GM10266 (cell line): ENCODE data around the gene HSBP1L1.
"Not testable (repeated sequence)": the region's sequence is repeated elsewhere in the genome, so short reads cannot be mapped to it uniquely, and the experiment has no call there.

ENCODE experiments used
- DNase-seq: peaks from one replicate; pipeline ENCODE4 v3.0.0; 2012; ENCODE audit errors: extremely low spot score
- TF ChIP-seq, protein P1 (sequence below): IDR thresholded peaks from 2 replicates; pipeline ENCODE4 v1.5.1; 2012; ENCODE audit warnings: mild to moderate bottlenecking, low read depth; ENCODE audit not compliant: control insufficient read depth, insufficient read depth; ENCODE audit errors: missing control alignments

HSBP1L1 gene

DNA sequence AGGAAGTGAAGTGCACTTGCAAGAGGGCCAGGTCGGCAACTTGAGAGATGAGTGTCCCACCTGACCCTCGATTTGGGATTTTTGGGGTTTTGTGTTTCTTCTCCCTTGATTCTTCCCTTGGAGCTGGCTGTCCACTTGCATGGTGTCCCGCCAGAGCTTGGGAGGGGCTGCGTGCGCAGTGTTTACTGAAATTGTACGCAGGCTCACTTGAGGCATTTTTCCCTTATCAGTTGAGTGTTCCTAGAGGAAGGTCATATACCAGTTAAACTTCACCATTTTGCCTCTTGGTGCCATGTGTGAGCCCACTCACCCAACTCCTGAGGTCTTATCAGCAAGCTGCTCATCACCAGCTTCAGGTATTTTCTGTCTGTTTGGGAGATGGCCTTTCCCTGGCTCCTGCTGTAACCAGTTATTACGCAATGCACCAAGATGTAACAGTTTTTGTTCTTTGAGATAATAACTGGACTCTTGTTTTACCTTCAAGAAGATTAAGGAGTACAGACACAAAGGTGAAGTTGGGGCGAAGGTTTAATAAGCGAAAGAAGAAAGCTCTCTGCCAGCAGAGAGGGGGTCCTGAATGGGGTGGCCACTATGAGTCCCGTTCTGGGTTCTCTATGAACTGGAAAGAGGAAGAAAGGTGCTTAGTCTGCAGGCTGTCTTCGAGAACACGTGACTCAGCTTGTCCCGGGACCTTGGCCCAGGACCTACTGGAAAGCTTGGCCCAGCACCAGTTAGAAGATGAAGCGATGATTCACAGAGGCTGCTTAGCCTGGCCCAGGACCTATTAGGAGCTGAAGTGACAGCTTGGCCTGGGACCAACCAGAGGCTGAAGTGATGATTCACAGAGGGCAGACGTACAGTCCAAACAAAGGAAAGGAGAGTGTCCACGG is 45.5 kb downstream of the HSBP1L1 start:
- TF ChIP-seq, protein P1, sequence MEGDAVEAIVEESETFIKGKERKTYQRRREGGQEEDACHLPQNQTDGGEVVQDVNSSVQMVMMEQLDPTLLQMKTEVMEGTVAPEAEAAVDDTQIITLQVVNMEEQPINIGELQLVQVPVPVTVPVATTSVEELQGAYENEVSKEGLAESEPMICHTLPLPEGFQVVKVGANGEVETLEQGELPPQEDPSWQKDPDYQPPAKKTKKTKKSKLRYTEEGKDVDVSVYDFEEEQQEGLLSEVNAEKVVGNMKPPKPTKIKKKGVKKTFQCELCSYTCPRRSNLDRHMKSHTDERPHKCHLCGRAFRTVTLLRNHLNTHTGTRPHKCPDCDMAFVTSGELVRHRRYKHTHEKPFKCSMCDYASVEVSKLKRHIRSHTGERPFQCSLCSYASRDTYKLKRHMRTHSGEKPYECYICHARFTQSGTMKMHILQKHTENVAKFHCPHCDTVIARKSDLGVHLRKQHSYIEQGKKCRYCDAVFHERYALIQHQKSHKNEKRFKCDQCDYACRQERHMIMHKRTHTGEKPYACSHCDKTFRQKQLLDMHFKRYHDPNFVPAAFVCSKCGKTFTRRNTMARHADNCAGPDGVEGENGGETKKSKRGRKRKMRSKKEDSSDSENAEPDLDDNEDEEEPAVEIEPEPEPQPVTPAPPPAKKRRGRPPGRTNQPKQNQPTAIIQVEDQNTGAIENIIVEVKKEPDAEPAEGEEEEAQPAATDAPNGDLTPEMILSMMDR, result no peak
- DNase-seq, result no peak

DNA sequence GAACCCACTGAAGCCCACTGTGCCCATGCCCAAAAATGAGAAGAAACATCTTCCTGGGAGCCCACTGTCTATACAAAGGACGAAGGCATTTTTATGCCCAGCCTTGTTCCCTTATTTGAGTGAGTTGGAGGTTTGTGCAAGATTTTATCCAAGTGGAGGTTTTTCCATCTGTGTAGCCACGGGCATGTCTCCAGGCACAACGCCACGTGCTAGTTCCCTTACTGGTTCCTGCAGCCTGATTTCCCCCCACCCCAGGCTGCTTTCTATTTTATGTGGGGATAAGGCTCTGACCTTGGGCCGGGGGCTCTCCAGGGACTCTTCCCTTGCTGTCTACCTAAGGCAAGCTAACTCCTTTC is 46.1 kb downstream of the HSBP1L1 start:
- TF ChIP-seq, protein P1, result no peak
- no peak for DNase-seq

DNA sequence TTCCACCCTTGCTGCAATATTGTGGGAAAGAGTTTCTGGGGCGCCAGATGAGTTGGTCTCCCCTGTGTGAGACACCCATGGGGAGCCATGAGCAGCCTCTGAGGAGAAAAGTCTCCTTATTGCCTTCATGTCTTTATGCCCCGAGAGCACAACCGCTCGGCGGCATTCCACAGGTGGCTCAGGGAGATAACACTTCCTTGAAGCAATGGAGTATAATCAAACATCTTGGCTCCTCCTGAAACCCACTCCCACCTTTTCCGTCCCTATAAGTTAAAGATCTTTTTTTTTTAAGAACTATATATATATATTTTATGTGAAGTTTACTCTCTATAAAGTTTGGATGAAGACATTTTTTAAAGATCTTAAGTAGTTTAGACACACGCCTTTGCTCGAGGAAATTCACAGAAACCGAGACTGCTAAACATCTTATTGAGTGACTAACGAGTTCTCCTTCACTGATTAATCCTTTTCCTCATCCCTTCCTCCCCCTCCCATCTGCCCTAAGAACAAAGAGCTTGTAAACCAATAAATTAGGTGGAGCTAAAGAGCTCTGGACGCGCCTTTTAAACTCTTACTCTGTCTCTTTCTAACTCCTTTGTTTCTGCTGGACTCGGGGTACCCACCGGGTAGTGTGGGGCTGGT is 47.2 kb downstream of the HSBP1L1 start:
- DNase-seq, result not testable (repeated sequence)

DNA sequence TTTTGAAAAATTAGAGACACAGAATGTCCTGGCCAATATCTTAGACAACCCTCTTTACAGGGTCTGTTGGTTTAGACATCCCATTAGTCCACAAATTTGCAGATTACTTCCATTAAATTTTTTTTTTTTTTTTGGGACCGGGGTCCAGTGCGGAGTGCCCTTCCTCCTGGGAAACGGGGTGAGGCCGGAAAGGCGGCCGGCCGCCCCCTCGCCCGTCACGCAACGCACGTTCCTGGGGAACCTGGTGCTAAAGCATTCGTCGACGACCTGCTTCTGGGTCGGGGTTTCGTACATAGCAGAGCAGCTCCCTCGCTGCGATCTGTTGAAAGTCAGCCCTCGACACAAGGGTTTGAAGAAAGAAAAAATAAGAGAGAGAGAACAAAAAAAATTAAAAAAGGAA is 48.3 kb downstream of the HSBP1L1 start:
- no peak for DNase-seq
- TF ChIP-seq, protein P1, result no peak
